ENCODE results near the gene HSD17B13.

The HSD17B13 gene

DNA sequence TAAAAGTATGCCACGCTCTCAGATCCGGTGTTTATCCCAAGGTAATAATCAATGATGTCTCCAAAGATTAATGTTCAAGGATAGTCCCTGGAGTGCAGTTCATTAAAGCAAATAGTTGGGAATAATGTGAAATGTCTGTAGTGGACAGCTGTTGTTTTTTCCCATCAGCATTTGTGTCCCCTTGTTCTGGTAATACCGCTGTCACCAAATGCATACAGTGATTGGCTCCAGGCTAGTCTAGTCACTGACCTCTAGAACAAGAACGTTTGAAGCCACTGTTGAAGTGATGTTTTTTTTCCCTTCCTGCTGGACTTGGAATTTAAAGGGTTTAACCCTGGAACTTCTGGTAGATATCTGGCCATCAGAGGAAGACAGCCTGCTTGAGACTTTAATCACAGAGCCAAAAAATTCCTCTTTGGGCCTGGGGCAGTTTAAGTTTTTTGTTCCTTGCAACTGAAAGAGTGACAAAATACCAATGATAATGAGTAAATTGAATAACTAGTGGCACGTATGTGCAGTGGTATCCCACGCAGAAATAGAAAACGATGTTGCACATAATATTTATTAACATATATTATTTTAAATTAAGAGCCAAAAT is 37.8 kb upstream of the HSD17B13 start:
- TF ChIP-seq MYC (IDR thresholded peaks at IDR 0.05; ENCODE audit: low read depth, low read length): no peak
- no peak for TF ChIP-seq POLR2A (IDR thresholded peaks at IDR 0.05; ENCODE audit: extremely low read depth, insufficient read length)
- TF ChIP-seq, protein P1, sequence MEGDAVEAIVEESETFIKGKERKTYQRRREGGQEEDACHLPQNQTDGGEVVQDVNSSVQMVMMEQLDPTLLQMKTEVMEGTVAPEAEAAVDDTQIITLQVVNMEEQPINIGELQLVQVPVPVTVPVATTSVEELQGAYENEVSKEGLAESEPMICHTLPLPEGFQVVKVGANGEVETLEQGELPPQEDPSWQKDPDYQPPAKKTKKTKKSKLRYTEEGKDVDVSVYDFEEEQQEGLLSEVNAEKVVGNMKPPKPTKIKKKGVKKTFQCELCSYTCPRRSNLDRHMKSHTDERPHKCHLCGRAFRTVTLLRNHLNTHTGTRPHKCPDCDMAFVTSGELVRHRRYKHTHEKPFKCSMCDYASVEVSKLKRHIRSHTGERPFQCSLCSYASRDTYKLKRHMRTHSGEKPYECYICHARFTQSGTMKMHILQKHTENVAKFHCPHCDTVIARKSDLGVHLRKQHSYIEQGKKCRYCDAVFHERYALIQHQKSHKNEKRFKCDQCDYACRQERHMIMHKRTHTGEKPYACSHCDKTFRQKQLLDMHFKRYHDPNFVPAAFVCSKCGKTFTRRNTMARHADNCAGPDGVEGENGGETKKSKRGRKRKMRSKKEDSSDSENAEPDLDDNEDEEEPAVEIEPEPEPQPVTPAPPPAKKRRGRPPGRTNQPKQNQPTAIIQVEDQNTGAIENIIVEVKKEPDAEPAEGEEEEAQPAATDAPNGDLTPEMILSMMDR (IDR thresholded peaks at IDR 0.05; ENCODE audit: low read depth, low read length): no peak
- TF ChIP-seq, protein P2, sequence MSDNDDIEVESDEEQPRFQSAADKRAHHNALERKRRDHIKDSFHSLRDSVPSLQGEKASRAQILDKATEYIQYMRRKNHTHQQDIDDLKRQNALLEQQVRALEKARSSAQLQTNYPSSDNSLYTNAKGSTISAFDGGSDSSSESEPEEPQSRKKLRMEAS (IDR thresholded peaks at IDR 0.05; ENCODE audit: low read depth, low read length): no peak
- DNase-seq (ENCODE audit: low read depth): no peak

DNA sequence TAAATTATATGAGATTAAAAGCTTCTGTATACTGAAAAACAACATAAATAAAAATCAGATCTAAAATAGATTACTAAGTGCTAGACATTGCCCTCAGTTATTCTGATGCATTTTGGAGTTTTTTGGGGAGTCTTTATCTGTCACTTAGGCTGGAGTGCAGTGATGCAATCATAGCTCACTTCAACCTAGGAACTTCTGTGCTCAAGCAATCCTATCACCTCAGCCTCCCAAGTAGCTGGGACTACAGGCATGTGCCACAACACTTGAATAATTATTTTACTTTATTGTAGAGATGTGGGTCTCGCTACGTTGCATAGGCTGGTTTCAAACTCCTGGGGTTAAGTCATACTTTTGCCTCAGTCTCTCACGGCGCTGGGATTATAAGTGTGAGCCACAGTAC is 36.6 kb upstream of the HSD17B13 start:
- TF ChIP-seq MYC (IDR thresholded peaks at IDR 0.05; ENCODE audit: low read depth, low read length) (no peak), POLR2A (IDR thresholded peaks at IDR 0.05; ENCODE audit: extremely low read depth, insufficient read length) (no peak)
- TF ChIP-seq, protein P1 (IDR thresholded peaks at IDR 0.05; ENCODE audit: low read depth, low read length): no peak
- TF ChIP-seq, protein P2 (IDR thresholded peaks at IDR 0.05; ENCODE audit: low read depth, low read length): no peak
- DNase-seq (ENCODE audit: low read depth): no peak
- H3K4me3 ChIP-seq (ENCODE audit: low read depth, low read length): no peak overlapping the region

More for the DNA sequence above, 37.8 kb upstream of the HSD17B13 start:
- no peak overlapping the region for H3K4me3 ChIP-seq (ENCODE audit: low read depth, low read length)

DNA sequence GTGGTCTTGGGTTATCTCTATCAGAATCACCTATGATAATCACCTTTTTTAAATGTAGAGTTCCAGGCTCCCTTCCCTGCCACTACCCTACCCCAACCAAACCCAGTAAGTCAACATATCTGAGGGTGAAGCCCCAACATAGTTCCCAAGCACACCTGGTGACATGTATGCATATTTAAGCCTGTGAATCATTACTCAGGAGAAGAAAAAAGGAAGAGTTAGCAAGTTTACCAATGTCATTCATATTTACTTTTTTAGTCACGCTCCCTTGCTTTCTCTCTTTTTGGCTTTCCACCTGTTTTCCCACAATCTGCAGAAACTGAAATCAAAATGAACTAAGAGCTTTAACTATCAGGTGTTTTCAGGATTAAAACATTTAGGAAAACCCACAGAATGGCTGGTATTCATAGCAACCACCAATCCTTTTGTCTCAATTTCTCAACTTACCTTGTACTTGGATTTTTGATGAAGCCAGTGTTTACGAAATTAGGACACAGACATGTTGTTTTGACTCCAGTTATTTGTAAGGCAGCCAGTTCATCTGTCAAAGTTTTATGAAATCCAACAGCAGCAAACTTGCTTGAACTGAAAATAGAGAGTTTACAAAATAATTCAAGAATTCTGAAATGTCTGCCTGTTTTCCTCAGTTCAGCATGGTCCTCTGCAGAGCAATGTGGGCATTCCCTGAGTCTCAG is 34.3 kb upstream of the HSD17B13 start:
- no peak overlapping the region for H3K4me3 ChIP-seq (ENCODE audit: low read depth, low read length)
- DNase-seq (ENCODE audit: low read depth): no peak
- TF ChIP-seq, protein P2 (IDR thresholded peaks at IDR 0.05; ENCODE audit: low read depth, low read length): no peak

DNA sequence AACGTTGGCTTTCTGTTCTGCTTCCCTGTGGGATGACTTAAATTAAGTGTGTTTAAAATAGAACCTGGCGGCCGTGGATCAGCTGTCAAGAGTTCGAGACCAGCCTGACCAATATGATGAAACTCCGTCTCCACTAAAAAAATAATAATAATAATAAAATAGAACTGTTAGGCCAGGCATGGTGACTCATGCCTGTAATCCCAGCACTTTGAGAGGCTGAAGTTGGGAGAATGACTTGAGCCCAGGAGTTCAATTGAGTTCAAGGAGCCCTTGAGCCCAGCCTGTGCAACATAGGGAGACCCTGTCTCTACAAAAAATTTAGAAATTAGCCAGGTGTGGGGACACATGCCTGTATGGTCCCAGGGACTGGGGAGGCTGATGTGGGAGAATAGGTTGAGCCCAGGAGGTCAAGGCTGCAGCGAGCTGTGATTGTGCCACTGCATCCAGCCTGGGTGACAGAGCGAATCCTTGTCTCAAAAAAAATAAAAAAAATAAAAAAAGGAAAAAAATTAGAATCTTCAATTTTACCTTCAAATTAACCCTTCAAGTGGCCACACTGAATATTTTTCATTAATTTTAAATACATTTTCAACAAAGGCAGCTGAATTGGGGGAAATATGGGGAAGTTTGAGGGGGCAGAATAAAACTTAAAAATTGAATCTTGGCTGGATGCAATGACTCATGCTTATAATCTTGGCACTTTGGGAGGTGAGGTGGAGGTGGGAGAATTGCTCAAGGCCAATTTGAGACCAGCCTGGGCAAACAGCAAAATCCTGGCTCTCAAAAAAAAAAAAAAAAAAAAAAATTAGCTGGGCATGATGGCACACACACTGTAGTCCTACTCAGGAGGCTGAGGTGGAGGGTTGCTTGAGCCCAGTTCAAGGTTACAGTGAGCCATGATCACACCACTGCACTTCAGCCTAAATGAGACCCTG is 31.8 kb upstream of the HSD17B13 start:
- TF ChIP-seq, protein P2 (IDR thresholded peaks at IDR 0.05; ENCODE audit: low read depth, low read length): no peak
- TF ChIP-seq MYC (IDR thresholded peaks at IDR 0.05; ENCODE audit: low read depth, low read length): no peak
- TF ChIP-seq, protein P1 (IDR thresholded peaks at IDR 0.05; ENCODE audit: low read depth, low read length): no peak
- TF ChIP-seq POLR2A (IDR thresholded peaks at IDR 0.05; ENCODE audit: extremely low read depth, insufficient read length): no peak
- no peak overlapping the region for H3K4me3 ChIP-seq (ENCODE audit: low read depth, low read length)
- no peak for DNase-seq (ENCODE audit: low read depth)

DNA sequence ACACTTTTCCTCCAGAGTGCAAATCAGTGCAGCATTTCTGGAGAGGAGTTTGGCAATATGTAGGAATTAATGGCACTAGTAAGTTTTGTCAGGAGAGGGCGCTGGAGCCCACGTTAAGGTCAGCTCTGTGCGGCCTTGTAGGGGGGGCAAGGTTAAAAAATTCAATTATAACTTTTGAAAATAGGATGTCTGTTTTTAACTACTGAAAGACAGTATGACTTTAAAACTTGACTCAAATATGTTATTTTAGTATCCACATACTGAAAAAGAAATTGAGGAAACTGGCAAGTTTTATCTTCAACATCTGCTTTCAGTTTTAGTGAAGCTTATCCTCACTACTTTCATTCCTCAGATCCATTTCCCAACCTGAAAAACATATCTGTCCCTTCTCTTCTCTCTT is 30.9 kb upstream of the HSD17B13 start:
- peak; percentile 22 for DNase-seq (ENCODE audit: low read depth)
- TF ChIP-seq, protein P1 (IDR thresholded peaks at IDR 0.05; ENCODE audit: low read depth, low read length): no peak
- TF ChIP-seq, protein P2 (IDR thresholded peaks at IDR 0.05; ENCODE audit: low read depth, low read length): no peak
- TF ChIP-seq POLR2A (IDR thresholded peaks at IDR 0.05; ENCODE audit: extremely low read depth, insufficient read length): no peak
- TF ChIP-seq MYC (IDR thresholded peaks at IDR 0.05; ENCODE audit: low read depth, low read length): no peak
- H3K4me3 ChIP-seq (ENCODE audit: low read depth, low read length): no peak overlapping the region
